OCI-LY3 (cell line): Measurements from ENCODE around the gene C3orf38.

Experiments used
- H2AFZ ChIP-seq: fragments of 200-600, 300-600 bp; shearing (Covaris generic); 2 replicates; pipeline ENCODE4 v1.6.0; 2014; ENCODE audit warnings: antibody characterized with exemption, low read depth, low read length
- H3K27ac ChIP-seq: fragments of 200-600, 300-600 bp; sonication (generic); 2 replicates; pipeline ENCODE4 v1.5.1; 2014; ENCODE audit warnings: mild to moderate bottlenecking, low read length, moderate library complexity, mixed read lengths
- H3K27me3 ChIP-seq: fragments of 200-600, 300-600 bp; sonication (generic); 2 replicates; pipeline ENCODE4 v1.6.1; 2014; ENCODE audit warnings: low read depth, low read length, mixed read lengths
- H3K36me3 ChIP-seq: fragments of 200-600, 300-600 bp; sonication (generic); replicated peaks from 2 replicates; pipeline ENCODE3; 2014; ENCODE audit warnings: low read depth, low read length, mixed read lengths
- H3K4me1 ChIP-seq: fragments of 300-600, 200-600 bp; sonication (generic); 2 replicates; pipeline ENCODE4 v1.6.1; 2014; ENCODE audit warnings: low read length, mixed read lengths
- H3K4me2 ChIP-seq: fragments of 200-600, 300-600 bp; sonication (generic); 2 replicates; pipeline ENCODE4 v1.6.1; 2014; ENCODE audit warnings: low read length, mixed read lengths
- H3K4me3 ChIP-seq: fragments of 300-600, 200-600 bp; sonication (generic); 2 replicates; pipeline ENCODE4 v1.5.1; 2014; ENCODE audit warnings: antibody characterized with exemption, mild to moderate bottlenecking, low read length, moderate library complexity
- H3K79me2 ChIP-seq: fragments of 300-600, 200-600 bp; shearing (Covaris generic); 2 replicates; pipeline ENCODE4 v1.6.1; 2014; ENCODE audit warnings: mild to moderate bottlenecking, low read length, mixed read lengths
- H3K9ac ChIP-seq: fragments of 300-600, 200-600 bp; shearing (Covaris generic); 2 replicates; pipeline ENCODE4 v1.6.0; 2014; ENCODE audit warnings: mild to moderate bottlenecking, low read length, moderate library complexity
- H3K9me3 ChIP-seq: fragments of 200-600, 300-600 bp; shearing (Covaris generic); 2 replicates; pipeline ENCODE4 v1.6.1; 2014; ENCODE audit warnings: low read length, mixed read lengths; ENCODE audit not compliant: insufficient read depth
- H4K20me1 ChIP-seq: fragments of 200-600, 300-600 bp; sonication (generic); 2 replicates; pipeline ENCODE4 v1.6.1; 2016; ENCODE audit warnings: low read length, mixed read lengths; ENCODE audit not compliant: insufficient read depth
- CTCF ChIP-seq: fragments of 200-600, 300-600 bp; sonication (generic); IDR thresholded peaks from 2 replicates; pipeline ENCODE4 v1.5.1; 2014; ENCODE audit warnings: antibody characterized with exemption, low read length, low read depth
- EZH2phosphoT487 ChIP-seq: fragments of 200-600 bp; shearing (Covaris generic); IDR thresholded peaks from 2 replicates; pipeline ENCODE4 v1.6.1; 2018; ENCODE audit warnings: antibody characterized with exemption, mixed run types, low read depth

Gene C3orf38

GRCh38 chr3:88195951-88196434 is 46.2 kb downstream of the C3orf38 start:
- Histone ChIP-seq H3K36me3 (no peaks in the 10 kb centered on the region), H2AFZ (no peak overlapping the region), H3K9me3 (no peaks in the 10 kb centered on the region), H3K4me1 (no peaks in the 10 kb centered on the region), H4K20me1 (no peaks in the 10 kb centered on the region), H3K4me3 (no peak overlapping the region), H3K4me2 (no peak overlapping the region), H3K27me3 (no peaks in the 10 kb centered on the region), H3K27ac (no peak overlapping the region), H3K79me2 (no peaks in the 10 kb centered on the region), H3K9ac (no peak overlapping the region)
- TF ChIP-seq CTCF (no peak), EZH2phosphoT487 (no peak)

- Histone ChIP-seq H3K4me2 (no peak overlapping the region), H3K4me3 (no peak overlapping the region), H3K27me3 (no peaks in the 10 kb centered on the region), H3K9me3 (no peaks in the 10 kb centered on the region), H4K20me1 (no peaks in the 10 kb centered on the region), H3K4me1 (peaks cover 3% of the 10 kb centered on the region), H2AFZ (no peak overlapping the region), H3K27ac (no peak overlapping the region), H3K36me3 (no peaks in the 10 kb centered on the region), H3K79me2 (no peaks in the 10 kb centered on the region), H3K9ac (no peak overlapping the region)
- TF ChIP-seq CTCF = no peak
- no peak for TF ChIP-seq EZH2phosphoT487
These were observed 48.4 kb downstream of the C3orf38 start for GRCh38 chr3:88198121-88198520.

GRCh38 chr3:88203642-88204055 is 53.9 kb downstream of the C3orf38 start:
- Histone ChIP-seq H3K4me1 (peaks cover 7% of the 10 kb centered on the region), H2AFZ (0 out of 2 replicates have a peak overlapping the region, but pooled peaks have one; percentile 17), H4K20me1 (no peaks in the 10 kb centered on the region), H3K36me3 (no peaks in the 10 kb centered on the region), H3K4me2 (peak overlapping the region; percentile 40), H3K79me2 (no peaks in the 10 kb centered on the region), H3K27ac (no peak overlapping the region), H3K9me3 (no peaks in the 10 kb centered on the region), H3K9ac (no peak overlapping the region), H3K27me3 (no peaks in the 10 kb centered on the region), H3K4me3 (peak overlapping the region; percentile 33)
- peak; percentile 98 for TF ChIP-seq CTCF
- no peak for TF ChIP-seq EZH2phosphoT487
